GM10847 (cell line): ENCODE results near the gene TPMT.

Source experiments
- POLR2A ChIP-seq: IDR thresholded peaks from 2 replicates; pipeline ENCODE4 v1.6.1; 2011; ENCODE audit not compliant: insufficient read length; ENCODE audit errors: extremely low read depth

TPMT gene

GRCh38 chr6:18101873-18102272 lies 53.0 kb downstream of the TPMT start:
- no peak for TF ChIP-seq POLR2A

- TF ChIP-seq POLR2A, result no peak
Observed at GRCh38 chr6:18101271-18101670, 53.6 kb downstream of the TPMT start.

DNA sequence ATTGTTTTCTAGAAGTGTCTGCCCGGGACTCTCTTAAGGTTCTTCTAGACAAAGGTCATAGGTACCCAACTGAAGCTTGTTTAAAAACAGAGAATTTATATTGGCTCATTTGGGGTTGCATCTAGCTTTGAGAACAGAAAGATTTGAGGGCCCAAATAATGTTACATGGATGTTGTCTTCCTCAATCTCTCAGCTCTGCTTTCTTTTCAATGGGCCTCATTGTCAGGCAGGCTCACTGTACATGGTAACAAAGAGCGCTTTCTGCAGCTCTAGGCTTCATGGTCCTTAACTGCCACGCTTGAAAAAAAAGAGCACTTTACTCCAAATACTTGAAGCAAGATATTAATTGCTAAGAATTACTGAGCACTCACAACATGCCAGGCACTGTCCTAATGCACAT lies 54.6 kb downstream of the TPMT start:
- TF ChIP-seq POLR2A, result no peak

GRCh38 chr6:18099511-18099910 lies 55.4 kb downstream of the TPMT start:
- no peak for TF ChIP-seq POLR2A

- no peak for TF ChIP-seq POLR2A
Observed at GRCh38 chr6:18096423-18096822, 58.5 kb downstream of the TPMT start.

GRCh38 chr6:18091382-18091781 lies 63.5 kb downstream of the TPMT start:
- TF ChIP-seq POLR2A, result no peak

GRCh38 chr6:18090349-18090786 lies 64.5 kb downstream of the TPMT start:
- TF ChIP-seq POLR2A, result no peak

DNA sequence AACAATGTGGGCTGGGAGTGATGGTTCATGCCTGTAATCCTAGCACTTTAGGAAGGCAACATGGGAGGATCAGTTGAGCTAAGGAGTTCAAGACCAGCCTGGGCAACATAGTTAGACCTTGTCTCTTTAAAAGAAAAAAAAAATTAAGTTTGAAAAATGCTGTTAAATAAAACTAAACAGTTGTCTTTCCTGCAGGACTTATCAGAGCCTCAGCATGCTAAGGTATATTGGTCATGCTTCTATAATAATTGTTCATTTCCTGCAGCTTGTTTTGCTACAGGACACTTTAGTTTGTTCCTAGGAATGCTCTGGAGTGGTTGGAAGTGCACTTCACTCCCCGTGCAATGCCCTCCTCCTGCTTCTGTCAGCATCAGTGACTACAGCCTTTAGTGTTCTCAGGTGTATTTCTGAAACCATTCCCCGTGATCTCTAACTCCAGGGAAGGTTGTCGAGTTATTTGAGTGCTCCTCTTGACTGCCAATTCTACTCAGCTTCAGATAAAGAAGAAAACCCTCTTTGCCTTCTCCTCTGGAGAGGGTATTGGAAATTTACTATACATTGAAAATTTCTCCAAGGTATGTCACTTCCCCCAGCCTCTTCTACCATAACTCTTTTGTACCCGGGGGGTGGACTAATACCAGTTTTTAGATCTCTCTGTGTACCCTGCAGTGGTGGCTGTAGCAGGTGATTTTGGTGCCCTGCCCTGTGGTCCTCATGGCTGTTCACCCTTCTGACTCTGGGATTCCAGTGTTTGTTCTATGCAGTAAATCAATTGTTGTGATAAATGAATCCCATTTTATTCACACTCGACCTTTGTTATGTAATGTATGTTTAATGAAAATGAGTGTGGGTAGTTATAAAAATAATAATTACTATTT lies 66.2 kb downstream of the TPMT start:
- no peak for TF ChIP-seq POLR2A

- TF ChIP-seq POLR2A, result no peak
Observed at GRCh38 chr6:18087396-18088165, 67.3 kb downstream of the TPMT start.

DNA sequence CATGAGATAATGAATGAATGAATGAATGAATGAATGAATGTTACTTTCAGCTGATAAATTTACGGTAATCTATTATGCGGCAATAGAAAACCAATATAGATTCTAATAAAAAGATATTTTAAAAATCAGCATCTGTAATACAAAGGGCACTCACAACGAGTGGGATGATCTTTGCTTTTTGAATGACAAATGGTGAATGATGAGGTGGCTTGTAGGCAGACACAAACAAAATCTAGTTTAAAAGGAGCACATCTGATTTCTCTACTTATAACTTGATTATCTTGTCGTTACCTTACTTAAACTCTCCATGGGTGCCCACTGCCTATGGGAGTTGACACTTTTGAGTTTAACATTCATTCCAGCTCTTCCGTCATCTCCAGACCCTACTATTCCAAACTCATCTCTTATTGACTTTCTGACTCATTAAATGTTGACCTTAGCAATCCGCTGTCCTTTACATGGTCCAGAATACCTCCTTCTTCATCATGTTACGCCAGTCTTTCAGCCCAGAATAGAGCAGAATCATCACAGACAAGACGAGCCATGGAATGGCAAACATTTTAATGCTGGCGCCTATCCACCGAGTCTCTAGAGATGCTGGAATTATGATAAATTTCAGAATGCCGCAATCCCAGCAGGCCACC lies 73.7 kb downstream of the TPMT start:
- TF ChIP-seq POLR2A, result no peak

- TF ChIP-seq POLR2A, result no peak
Observed at GRCh38 chr6:18080544-18080943, 74.3 kb downstream of the TPMT start.

GRCh38 chr6:18078866-18079265 lies 76.0 kb downstream of the TPMT start:
- no peak for TF ChIP-seq POLR2A
